GM23338 (cell line): ENCODE results near the gene AZIN2. TPM values are rescaled to one million over a fixed set of nuclear protein-coding genes. Genes with fewer than 3 reads are reported as not detected.

Experiments used
- ATAC-seq: fragments of 200-7000 bp; cut with Tn5 transposase; 3 replicates; pipeline ENCODE4 v1.9.1; 2020
- DNase-seq: peaks from one replicate; pipeline ENCODE4 v3.0.0-alpha.2; 2015; ENCODE audit warnings: low spot score
- H2AFZ ChIP-seq: fragments of 200-600 bp; sonication (generic); 2 replicates; pipeline ENCODE4 v1.8.0; 2016; ENCODE audit warnings: antibody characterized with exemption, mild to moderate bottlenecking, moderate library complexity
- H3F3A ChIP-seq: fragments of 200-600 bp; sonication (generic); replicated peaks from 2 replicates; pipeline ENCODE4 v1.8.0; 2017; ENCODE audit warnings: antibody characterized with exemption, mixed run types, low read depth
- H3K27ac ChIP-seq: fragments of 200-600 bp; sonication (generic); 2 replicates; pipeline ENCODE4 v1.6.1; 2016; ENCODE audit warnings: low read depth
- H3K27me3 ChIP-seq: fragments of 200-600 bp; sonication (generic); 2 replicates; pipeline ENCODE4 v1.8.0; 2016; ENCODE audit warnings: mild to moderate bottlenecking, mixed run types, moderate library complexity; ENCODE audit not compliant: insufficient read depth
- H3K36me3 ChIP-seq: fragments of 200-600 bp; sonication (generic); 2 replicates; pipeline ENCODE4 v1.8.0; 2016; ENCODE audit warnings: mild to moderate bottlenecking; ENCODE audit not compliant: insufficient read depth
- H3K4me1 ChIP-seq: fragments of 200-600 bp; sonication (generic); 2 replicates; pipeline ENCODE4 v1.8.0; 2016; ENCODE audit warnings: mild to moderate bottlenecking, moderate library complexity; ENCODE audit not compliant: insufficient read depth
- H3K4me2 ChIP-seq: fragments of 200-600 bp; sonication (generic); 2 replicates; pipeline ENCODE4 v1.7.1; 2017; ENCODE audit warnings: mixed run types
- H3K4me3 ChIP-seq: fragments of 200-600 bp; sonication (generic); 2 replicates; pipeline ENCODE4 v1.6.1; 2016; ENCODE audit warnings: mixed run types
- H3K79me2 ChIP-seq: fragments of 200-600 bp; sonication (generic); replicated peaks from 2 replicates; pipeline ENCODE4 v1.8.0; 2017; ENCODE audit warnings: mild to moderate bottlenecking; ENCODE audit not compliant: insufficient read depth
- H3K9me2 ChIP-seq: fragments of 200-600 bp; sonication (generic); 2 replicates; pipeline ENCODE4 v1.8.0; 2017; ENCODE audit not compliant: insufficient read depth
- H4K20me1 ChIP-seq: fragments of 200-600 bp; sonication (generic); replicated peaks from 2 replicates; pipeline ENCODE4 v1.8.0; 2017; ENCODE audit warnings: mild to moderate bottlenecking; ENCODE audit not compliant: insufficient read depth
- H3K27ac Mint-ChIP-seq: 2 replicates; pipeline ENCODE4 v1.8.0; 2020; ENCODE audit warnings: inconsistent platforms, mild to moderate bottlenecking, moderate library complexity, mixed read lengths
- H3K27me3 Mint-ChIP-seq: 3 replicates; pipeline ENCODE4 v1.8.0; 2022; ENCODE audit warnings: low read depth, mild to moderate bottlenecking, moderate library complexity, mixed read lengths, inconsistent platforms; ENCODE audit not compliant: insufficient read depth, poor library complexity
- H3K36me3 Mint-ChIP-seq: 3 replicates; pipeline ENCODE4 v1.8.0; 2021; ENCODE audit warnings: low read depth, mild to moderate bottlenecking, inconsistent platforms, moderate library complexity, mixed read lengths
- H3K4me1 Mint-ChIP-seq: 3 replicates; pipeline ENCODE4 v1.8.0; 2020; ENCODE audit warnings: mild to moderate bottlenecking, inconsistent platforms, mixed read lengths
- H3K4me3 Mint-ChIP-seq: 3 replicates; pipeline ENCODE4 v1.8.0; 2021; ENCODE audit warnings: moderate library complexity, mild to moderate bottlenecking, inconsistent platforms, mixed read lengths
- H3K9me3 Mint-ChIP-seq: 3 replicates; pipeline ENCODE4 v1.8.0; 2020; ENCODE audit warnings: moderate library complexity, mild to moderate bottlenecking, inconsistent platforms, mixed read lengths
- JUNB ChIP-seq: IDR thresholded peaks from one replicate; pipeline ENCODE4 v1.6.1; 2016; ENCODE audit warnings: antibody characterized with exemption; ENCODE audit not compliant: unreplicated experiment
- polyA plus RNA-seq: library from polyadenylated mRNA; unstranded; fragments of >200 nt; fragmentation: Nextera tagmentation; extraction: Ambion mirVana; gene quantifications from 2 replicates; pipeline ENCODE4 v1.2.1, GENCODE V29; 2016
- total RNA-seq: library from RNA; depleted of rRNA; stranded (reverse); fragments of >200 nt; shearing (Covaris generic); gene quantifications from 2 replicates; pipeline ENCODE4 v1.2.3, GENCODE V29; 2014
- TF ChIP-seq, protein P1 (sequence below): IDR thresholded peaks from one replicate; pipeline ENCODE4 v1.6.1; 2018; ENCODE audit warnings: antibody characterized with exemption; ENCODE audit not compliant: unreplicated experiment
- TF ChIP-seq, protein P2 (sequence below), 2 experiments: fragments of 200-600 bp in 1 of 2; sonication (generic) in 1 of 2; conservative IDR thresholded peaks; 2 replicates each; pipeline versions ENCODE4 v1.5.1 to v1.6.1; 2016 to 2017; ENCODE audit warnings: antibody characterized with exemption in 2 of 2, low read depth in 2 of 2, mild to moderate bottlenecking in 2 of 2, moderate library complexity in 1 of 2
- TF ChIP-seq, protein P3 (sequence below): IDR thresholded peaks from 2 replicates; pipeline ENCODE4 v1.6.1; 2016; ENCODE audit warnings: antibody characterized with exemption

The AZIN2 gene
- total and polyA plus RNA-seq, 2 experiments from 2014 or later, result 0.37 to 1.2 TPM

DNA sequence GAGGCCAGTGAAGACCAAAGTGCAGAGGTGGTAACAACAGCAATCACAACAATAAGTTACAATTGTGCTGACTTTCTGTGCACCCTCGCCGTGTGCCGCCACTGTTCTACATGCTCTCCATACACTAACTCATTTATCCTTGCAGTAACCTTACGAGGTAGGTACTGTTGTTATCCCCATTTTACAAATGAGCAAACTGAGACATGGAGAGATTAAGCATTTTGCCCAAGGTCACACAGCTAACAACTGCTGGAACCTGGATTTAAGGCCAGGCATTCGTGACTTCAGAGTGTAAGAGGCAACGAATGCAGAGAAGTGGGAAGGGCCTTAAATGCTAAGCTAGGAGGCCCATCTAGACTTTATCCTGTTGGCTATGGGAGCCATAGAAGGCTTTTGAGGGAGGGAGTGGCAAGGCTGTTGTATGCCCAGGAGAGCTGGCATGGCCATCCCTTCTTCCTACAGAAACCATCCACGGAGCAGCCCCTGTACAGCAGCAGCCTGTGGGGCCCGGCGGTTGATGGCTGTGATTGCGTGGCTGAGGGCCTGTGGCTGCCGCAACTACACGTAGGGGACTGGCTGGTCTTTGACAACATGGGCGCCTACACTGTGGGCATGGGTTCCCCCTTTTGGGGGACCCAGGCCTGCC is 36.6 kb downstream of the AZIN2 start (continued):
- TF ChIP-seq, protein P1, sequence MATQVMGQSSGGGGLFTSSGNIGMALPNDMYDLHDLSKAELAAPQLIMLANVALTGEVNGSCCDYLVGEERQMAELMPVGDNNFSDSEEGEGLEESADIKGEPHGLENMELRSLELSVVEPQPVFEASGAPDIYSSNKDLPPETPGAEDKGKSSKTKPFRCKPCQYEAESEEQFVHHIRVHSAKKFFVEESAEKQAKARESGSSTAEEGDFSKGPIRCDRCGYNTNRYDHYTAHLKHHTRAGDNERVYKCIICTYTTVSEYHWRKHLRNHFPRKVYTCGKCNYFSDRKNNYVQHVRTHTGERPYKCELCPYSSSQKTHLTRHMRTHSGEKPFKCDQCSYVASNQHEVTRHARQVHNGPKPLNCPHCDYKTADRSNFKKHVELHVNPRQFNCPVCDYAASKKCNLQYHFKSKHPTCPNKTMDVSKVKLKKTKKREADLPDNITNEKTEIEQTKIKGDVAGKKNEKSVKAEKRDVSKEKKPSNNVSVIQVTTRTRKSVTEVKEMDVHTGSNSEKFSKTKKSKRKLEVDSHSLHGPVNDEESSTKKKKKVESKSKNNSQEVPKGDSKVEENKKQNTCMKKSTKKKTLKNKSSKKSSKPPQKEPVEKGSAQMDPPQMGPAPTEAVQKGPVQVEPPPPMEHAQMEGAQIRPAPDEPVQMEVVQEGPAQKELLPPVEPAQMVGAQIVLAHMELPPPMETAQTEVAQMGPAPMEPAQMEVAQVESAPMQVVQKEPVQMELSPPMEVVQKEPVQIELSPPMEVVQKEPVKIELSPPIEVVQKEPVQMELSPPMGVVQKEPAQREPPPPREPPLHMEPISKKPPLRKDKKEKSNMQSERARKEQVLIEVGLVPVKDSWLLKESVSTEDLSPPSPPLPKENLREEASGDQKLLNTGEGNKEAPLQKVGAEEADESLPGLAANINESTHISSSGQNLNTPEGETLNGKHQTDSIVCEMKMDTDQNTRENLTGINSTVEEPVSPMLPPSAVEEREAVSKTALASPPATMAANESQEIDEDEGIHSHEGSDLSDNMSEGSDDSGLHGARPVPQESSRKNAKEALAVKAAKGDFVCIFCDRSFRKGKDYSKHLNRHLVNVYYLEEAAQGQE, result no peak
- TF ChIP-seq, protein P2, sequence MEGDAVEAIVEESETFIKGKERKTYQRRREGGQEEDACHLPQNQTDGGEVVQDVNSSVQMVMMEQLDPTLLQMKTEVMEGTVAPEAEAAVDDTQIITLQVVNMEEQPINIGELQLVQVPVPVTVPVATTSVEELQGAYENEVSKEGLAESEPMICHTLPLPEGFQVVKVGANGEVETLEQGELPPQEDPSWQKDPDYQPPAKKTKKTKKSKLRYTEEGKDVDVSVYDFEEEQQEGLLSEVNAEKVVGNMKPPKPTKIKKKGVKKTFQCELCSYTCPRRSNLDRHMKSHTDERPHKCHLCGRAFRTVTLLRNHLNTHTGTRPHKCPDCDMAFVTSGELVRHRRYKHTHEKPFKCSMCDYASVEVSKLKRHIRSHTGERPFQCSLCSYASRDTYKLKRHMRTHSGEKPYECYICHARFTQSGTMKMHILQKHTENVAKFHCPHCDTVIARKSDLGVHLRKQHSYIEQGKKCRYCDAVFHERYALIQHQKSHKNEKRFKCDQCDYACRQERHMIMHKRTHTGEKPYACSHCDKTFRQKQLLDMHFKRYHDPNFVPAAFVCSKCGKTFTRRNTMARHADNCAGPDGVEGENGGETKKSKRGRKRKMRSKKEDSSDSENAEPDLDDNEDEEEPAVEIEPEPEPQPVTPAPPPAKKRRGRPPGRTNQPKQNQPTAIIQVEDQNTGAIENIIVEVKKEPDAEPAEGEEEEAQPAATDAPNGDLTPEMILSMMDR (conservative IDR thresholded peaks at IDR 0.05; ENCODE audit: low read depth in 2 of 2), result no peak

DNA sequence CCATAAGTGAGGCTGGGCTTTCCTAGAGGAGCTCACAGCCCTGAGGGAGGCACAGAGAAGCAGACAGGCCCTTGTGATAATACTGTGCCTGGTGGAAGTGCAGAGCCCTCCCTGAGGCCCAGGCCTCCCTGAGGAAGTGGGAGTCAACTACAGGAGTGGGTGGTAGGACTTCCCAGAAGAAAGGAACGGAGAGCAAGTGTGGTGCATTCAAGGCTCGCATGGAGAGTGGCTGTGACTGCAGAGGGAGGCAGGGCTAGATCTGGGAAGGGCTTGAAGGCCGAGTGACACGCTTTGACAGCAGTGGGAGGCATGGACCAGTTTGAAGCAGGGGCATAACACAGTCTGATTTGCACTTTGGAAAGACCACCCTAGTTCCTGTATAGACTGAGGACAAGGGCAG is 37.3 kb downstream of the AZIN2 start:
- H3K27me3 Mint-ChIP-seq, result peaks cover 16% of the 10 kb centered on the region
- Histone ChIP-seq H3K4me2 (no peak overlapping the region), H3K79me2 (no peaks in the 10 kb centered on the region), H3F3A (no peaks in the 10 kb centered on the region), H4K20me1 (no peaks in the 10 kb centered on the region), H3K36me3 (no peaks in the 10 kb centered on the region), H2AFZ (no peak overlapping the region), H3K9me2 (0 out of 2 replicates have a peak, but pooled peaks cover 3% of the 10 kb centered on the region), H3K4me1 (no peaks in the 10 kb centered on the region), H3K27me3 (peaks cover 7% of the 10 kb centered on the region; the same call in 1 of the 2 replicates), H3K27ac (no peak overlapping the region), H3K4me3 (no peak overlapping the region)
- DNase-seq, result no peak
- H3K4me3 Mint-ChIP-seq, result no peak overlapping the region
- ATAC-seq, result no peak
- TF ChIP-seq JUNB, result no peak
- TF ChIP-seq, protein P3, sequence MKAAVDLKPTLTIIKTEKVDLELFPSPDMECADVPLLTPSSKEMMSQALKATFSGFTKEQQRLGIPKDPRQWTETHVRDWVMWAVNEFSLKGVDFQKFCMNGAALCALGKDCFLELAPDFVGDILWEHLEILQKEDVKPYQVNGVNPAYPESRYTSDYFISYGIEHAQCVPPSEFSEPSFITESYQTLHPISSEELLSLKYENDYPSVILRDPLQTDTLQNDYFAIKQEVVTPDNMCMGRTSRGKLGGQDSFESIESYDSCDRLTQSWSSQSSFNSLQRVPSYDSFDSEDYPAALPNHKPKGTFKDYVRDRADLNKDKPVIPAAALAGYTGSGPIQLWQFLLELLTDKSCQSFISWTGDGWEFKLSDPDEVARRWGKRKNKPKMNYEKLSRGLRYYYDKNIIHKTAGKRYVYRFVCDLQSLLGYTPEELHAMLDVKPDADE, result no peak
- TF ChIP-seq, protein P2 (conservative IDR thresholded peaks at IDR 0.05; ENCODE audit: low read depth in 2 of 2), result no peak
- H3K9me3 Mint-ChIP-seq, result no peaks in the 10 kb centered on the region
- H3K36me3 Mint-ChIP-seq, result no peaks in the 10 kb centered on the region; the same call in 2 of the 3 replicates
- H3K27ac Mint-ChIP-seq, result no peak overlapping the region
- H3K4me1 Mint-ChIP-seq, result peaks cover 12% of the 10 kb centered on the region; the same call in 2 of the 3 replicates
